Effector memory CD4-positive, alpha-beta T cell (primary cell): ENCODE measurements around the gene TNFRSF8.

Experiments
- DNase-seq, 3 donors: peaks; one replicate each; pipeline ENCODE4 v3.0.0-alpha.2; 2020
- H3K27ac ChIP-seq: 2 replicates; pipeline ENCODE4 v1.7.0; 2013; ENCODE audit warnings: mild to moderate bottlenecking, low read length, moderate library complexity; ENCODE audit not compliant: insufficient read depth, poor library complexity, severe bottlenecking
- H3K27me3 ChIP-seq: replicated peaks from 2 replicates; pipeline ENCODE4 v1.7.0; 2013; ENCODE audit warnings: mild to moderate bottlenecking, low read length; ENCODE audit not compliant: insufficient read depth, control insufficient read depth, poor library complexity, severe bottlenecking
- H3K36me3 ChIP-seq: 2 replicates; pipeline ENCODE4 v1.7.0; 2013; ENCODE audit warnings: mild to moderate bottlenecking, low read length, moderate library complexity; ENCODE audit not compliant: control insufficient read depth, insufficient read depth
- H3K4me1 ChIP-seq: 2 replicates; pipeline ENCODE4 v1.7.0; 2013; ENCODE audit warnings: low read length, mild to moderate bottlenecking; ENCODE audit not compliant: control insufficient read depth, insufficient read depth, poor library complexity, severe bottlenecking
- H3K4me3 ChIP-seq: 2 replicates; pipeline ENCODE4 v1.7.0; 2013; ENCODE audit warnings: low read length, low read depth, mild to moderate bottlenecking; ENCODE audit not compliant: insufficient read depth, poor library complexity, severe bottlenecking
- H3K9me3 ChIP-seq: 2 replicates; pipeline ENCODE4 v1.7.0; 2013; ENCODE audit warnings: mild to moderate bottlenecking, low read length, moderate library complexity; ENCODE audit not compliant: control insufficient read depth

Gene TNFRSF8

DNA sequence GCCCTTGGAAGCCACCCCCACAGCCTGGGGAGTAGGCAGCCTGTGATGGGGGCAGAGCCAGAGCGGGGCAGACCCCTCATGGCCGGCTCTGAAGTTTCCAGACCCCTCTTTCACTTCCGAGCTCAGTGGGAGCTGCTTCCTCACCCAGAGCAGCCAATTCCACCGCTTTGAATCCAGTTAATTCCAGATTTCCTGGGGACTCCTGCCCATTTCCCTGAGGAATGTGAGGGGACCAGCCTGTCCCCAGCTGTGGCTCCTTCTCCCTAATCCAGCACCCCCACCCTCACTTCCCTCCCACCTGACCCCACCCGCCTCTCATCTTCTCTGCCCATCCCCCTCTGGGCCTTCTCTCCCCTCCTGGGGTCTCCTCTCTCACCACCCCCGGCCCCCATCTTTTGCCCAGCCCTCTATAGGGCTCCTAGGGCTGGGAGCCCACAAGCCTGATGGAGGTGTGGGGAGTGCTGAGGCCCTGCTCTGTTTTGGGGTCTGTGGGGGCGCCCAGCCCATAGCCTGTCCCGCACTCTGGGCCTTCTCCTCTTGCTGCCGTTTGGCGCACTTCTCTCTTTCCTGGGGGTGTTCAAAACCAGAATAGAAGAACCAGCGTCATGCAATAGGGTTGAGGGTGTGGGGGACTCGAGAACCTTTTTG, 77.5 kb downstream of the TNFRSF8 start:
- H3K4me1 ChIP-seq: peaks cover 23% of the 10 kb centered on the region
- no peak for DNase-seq
- H3K9me3 ChIP-seq: no peaks in the 10 kb centered on the region
- no peak overlapping the region for H3K4me3 ChIP-seq
- H3K36me3 ChIP-seq: no peaks in the 10 kb centered on the region
- no peak overlapping the region for H3K27ac ChIP-seq
- H3K27me3 ChIP-seq: no peaks in the 10 kb centered on the region

DNA sequence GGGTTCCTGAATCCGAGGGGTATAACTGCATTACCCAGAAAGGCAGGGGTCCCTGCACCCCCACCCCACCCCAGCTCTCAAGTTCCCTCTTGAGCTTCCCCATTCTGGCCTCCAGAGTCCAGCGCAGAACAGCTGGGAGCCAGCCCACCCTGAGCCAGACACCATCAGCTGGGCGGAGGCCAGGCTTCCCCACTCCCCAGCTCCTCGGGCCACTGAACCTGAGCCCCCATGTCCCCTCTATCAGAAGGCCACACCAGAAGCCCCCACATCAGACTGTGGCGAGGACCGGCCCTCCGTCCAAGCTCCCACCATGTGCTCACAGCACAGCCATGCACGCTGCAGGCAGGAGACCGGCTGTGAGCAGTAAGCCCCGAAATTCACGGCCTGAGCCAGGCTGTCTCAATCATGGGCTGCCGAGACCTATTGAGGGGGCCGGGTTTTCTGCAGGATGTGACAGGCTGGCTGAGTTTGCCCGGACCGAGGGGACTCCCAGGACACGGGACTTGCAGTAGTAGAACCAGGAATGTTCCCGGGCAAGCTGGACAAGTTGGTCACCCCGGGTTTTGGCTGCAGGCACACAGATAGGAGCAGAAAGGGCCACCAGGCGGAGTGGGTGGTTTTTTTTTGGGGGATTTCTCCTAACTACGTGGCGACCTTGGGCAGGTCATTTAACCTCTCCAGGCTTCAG, 78.2 kb downstream of the TNFRSF8 start:
- DNase-seq: no peak
- no peaks in the 10 kb centered on the region for H3K9me3 ChIP-seq
- H3K36me3 ChIP-seq: no peaks in the 10 kb centered on the region
- H3K4me3 ChIP-seq: no peak overlapping the region
- H3K27me3 ChIP-seq: no peaks in the 10 kb centered on the region
- no peak overlapping the region for H3K27ac ChIP-seq
- H3K4me1 ChIP-seq: peaks cover 24% of the 10 kb centered on the region

DNA sequence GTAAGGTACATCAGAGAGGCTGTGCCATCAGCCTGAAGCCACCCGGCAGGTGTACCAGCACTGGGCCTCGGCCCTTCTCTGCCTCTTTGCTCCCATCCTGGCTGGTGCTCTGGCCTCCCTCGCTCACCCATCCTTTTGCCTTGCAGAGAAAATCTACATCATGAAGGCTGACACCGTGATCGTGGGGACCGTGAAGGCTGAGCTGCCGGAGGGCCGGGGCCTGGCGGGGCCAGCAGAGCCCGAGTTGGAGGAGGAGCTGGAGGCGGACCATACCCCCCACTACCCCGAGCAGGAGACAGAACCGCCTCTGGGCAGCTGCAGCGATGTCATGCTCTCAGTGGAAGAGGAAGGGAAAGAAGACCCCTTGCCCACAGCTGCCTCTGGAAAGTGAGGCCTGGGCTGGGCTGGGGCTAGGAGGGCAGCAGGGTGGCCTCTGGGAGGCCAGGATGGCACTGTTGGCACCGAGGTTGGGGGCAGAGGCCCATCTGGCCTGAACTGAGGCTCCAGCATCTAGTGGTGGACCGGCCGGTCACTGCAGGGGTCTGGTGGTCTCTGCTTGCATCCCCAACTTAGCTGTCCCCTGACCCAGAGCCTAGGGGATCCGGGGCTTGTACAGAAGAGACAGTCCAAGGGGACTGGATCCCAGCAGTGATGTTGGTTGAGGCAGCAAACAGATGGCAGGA, 79.2 kb downstream of the TNFRSF8 start:
- Histone ChIP-seq H3K36me3 (no peaks in the 10 kb centered on the region), H3K4me1 (peaks cover 33% of the 10 kb centered on the region), H3K27ac (no peak overlapping the region), H3K27me3 (no peaks in the 10 kb centered on the region), H3K4me3 (no peak overlapping the region), H3K9me3 (no peaks in the 10 kb centered on the region)
- DNase-seq: no peak

GRCh38 chr1:12142891-12143630, 80.0 kb downstream of the TNFRSF8 start:
- DNase-seq: no peak
- no peaks in the 10 kb centered on the region for H3K9me3 ChIP-seq
- H3K36me3 ChIP-seq: no peaks in the 10 kb centered on the region
- no peaks in the 10 kb centered on the region for H3K27me3 ChIP-seq
- H3K27ac ChIP-seq: no peak overlapping the region
- H3K4me3 ChIP-seq: peak overlapping the region; percentile 7
- peaks cover 40% of the 10 kb centered on the region for H3K4me1 ChIP-seq

GRCh38 chr1:12143631-12144155, 80.6 kb downstream of the TNFRSF8 start:
- peak in 1 of 3 donors; percentile 19 for DNase-seq
- peaks cover 47% of the 10 kb centered on the region for H3K4me1 ChIP-seq
- no peaks in the 10 kb centered on the region for H3K27me3 ChIP-seq
- H3K36me3 ChIP-seq: no peaks in the 10 kb centered on the region
- H3K9me3 ChIP-seq: no peaks in the 10 kb centered on the region
- H3K4me3 ChIP-seq: peak overlapping the region; percentile 7
- no peak overlapping the region for H3K27ac ChIP-seq

DNA sequence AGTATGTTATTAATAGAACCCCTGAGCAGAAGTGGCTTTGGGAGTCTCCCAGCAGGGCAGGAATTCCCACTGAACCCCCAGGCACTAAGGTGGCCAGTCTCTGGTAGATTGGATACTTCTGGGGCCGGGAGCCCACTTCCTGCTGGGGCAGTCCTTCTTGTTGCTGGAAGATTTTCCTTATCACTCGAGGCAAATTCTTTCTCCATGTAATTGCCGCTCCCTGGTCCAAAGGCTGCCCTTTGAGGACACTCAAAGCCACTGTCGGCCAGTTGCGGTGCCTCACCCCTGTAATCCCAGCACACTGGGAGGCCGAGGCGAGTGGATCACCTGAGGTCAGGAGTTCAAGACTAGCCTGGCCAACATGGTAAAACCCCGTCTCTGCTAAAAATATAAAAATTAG, 81.1 kb downstream of the TNFRSF8 start:
- no peak for DNase-seq
- Histone ChIP-seq H3K4me1 (peaks cover 52% of the 10 kb centered on the region), H3K36me3 (no peaks in the 10 kb centered on the region), H3K27me3 (no peaks in the 10 kb centered on the region), H3K4me3 (no peak overlapping the region), H3K27ac (no peak overlapping the region), H3K9me3 (no peaks in the 10 kb centered on the region)

DNA sequence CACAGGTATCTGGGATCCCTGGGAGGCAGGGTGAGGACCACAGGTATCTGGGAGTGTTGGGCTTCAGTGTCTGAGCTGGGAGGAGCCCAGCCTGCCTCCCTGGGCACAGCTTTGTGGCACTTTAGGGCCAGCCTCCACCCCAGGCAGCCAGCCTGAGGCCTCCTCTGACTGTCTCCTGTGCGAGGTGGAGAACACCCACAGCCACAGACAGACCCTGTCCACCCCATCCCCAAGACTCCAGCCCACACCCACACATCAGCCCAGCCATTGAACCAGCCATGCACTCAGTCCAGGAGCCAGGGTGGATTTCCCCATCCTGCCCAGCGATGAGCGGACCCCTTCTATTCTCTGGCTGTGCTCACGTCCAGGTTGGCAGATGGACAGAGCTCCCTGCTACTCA, 81.9 kb downstream of the TNFRSF8 start:
- no peaks in the 10 kb centered on the region for H3K9me3 ChIP-seq
- no peak overlapping the region for H3K4me3 ChIP-seq
- no peaks in the 10 kb centered on the region for H3K36me3 ChIP-seq
- DNase-seq: no peak
- H3K27ac ChIP-seq: no peak overlapping the region
- peaks cover 59% of the 10 kb centered on the region for H3K4me1 ChIP-seq
- H3K27me3 ChIP-seq: no peaks in the 10 kb centered on the region

- Histone ChIP-seq H3K27ac (no peak overlapping the region), H3K4me1 (peaks cover 67% of the 10 kb centered on the region), H3K27me3 (no peaks in the 10 kb centered on the region), H3K36me3 (no peaks in the 10 kb centered on the region), H3K9me3 (no peaks in the 10 kb centered on the region), H3K4me3 (no peak overlapping the region)
- DNase-seq: no peak
These were observed 82.7 kb downstream of the TNFRSF8 start for GRCh38 chr1:12145616-12146342.

GRCh38 chr1:12146343-12147112, 83.4 kb downstream of the TNFRSF8 start:
- Histone ChIP-seq H3K27me3 (no peaks in the 10 kb centered on the region), H3K27ac (peak overlapping the region; percentile 28), H3K9me3 (no peaks in the 10 kb centered on the region), H3K36me3 (no peaks in the 10 kb centered on the region), H3K4me1 (peaks cover 75% of the 10 kb centered on the region), H3K4me3 (no peak overlapping the region)
- DNase-seq: no peak
